Omental fat pad (tissue), 4 donors: Measurements from ENCODE around the gene ZFPL1. TPM values are rescaled to one million over a fixed set of nuclear protein-coding genes. Genes with fewer than 3 reads are reported as not detected.
"Not testable (repeated sequence)": the region's sequence is repeated elsewhere in the genome, so short reads cannot be mapped to it uniquely, and the experiment has no call there.

ENCODE experiments used
- ATAC-seq: fragments of 150-250 bp; one replicate; pipeline ENCODE4 v1.9.1; 2016; ENCODE audit warnings: mild to moderate bottlenecking, moderate library complexity; ENCODE audit not compliant: low FRiP score
- DNase-seq: peaks from one replicate; pipeline ENCODE4 v3.0.0-alpha.2; 2019; ENCODE audit warnings: low spot score
- CTCF ChIP-seq, 3 donors: fragments of 450-650 bp; IDR thresholded peaks; one replicate each; pipeline ENCODE4 v1.5.1; 2016 to 2017; ENCODE audit warnings: antibody characterized with exemption in 3 of 3, mild to moderate bottlenecking in 3 of 3, moderate library complexity in 2 of 3
- total RNA-seq, 4 donors: library from RNA; depleted of rRNA; stranded (reverse); fragments of >200 nt; gene quantifications; one replicate each; pipeline ENCODE4 v1.1.0, GENCODE V29; 2016

ZFPL1 gene
- total RNA-seq, 4 donors from 2014 or later: 21.3 to 44.5 (median 32.6) TPM

- DNase-seq (peak; percentile 99), ATAC-seq (peak; percentile 73)
- TF ChIP-seq CTCF (IDR thresholded peaks at IDR 0.05): peak in 2 of 3 donors; percentile 89 to 91
These were observed 33.4 kb downstream of the ZFPL1 start, which contains the start of gene ZNHIT2 for GRCh38 chr11:65117206-65118096. Gene ZNHIT2, minus strand, starts transcription at chr11:65117701. Its CDS starts 48 bp downstream, at chr11:65117653.

DNA sequence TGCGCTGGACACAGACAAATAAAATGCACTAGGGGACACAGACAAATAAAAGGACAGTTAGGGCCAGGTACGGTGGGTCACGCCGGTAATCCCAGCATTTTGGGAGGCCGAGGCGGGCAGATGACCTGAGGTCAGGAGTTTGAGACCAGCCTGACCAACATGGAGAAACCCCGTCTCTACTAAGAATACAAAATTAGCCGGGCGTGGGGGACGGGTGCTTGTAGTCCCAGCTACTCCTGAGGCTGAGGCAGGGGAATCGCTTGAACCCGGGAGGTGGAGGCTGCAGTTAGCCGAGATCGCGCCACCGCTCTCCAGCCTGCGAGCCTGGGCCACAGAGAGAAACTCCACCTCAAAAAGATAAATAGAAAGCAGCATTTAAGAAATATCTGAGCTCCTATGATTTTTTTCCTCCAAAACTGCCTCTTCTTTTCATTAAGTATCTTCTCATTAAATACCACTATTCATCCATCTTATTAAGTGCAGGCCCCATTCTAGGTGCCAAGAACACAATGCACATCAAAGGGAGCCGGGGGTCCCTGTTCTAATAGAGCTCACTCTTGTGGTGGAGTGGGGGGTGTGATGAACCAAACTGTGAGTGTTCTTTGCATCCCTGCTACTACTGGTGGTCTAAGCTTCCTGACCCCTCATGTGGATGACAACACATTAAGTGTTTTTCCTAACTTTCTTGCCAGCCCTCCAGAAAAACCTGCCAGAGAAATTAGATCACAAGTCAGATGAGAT, 34.2 kb downstream of the ZFPL1 start:
- ATAC-seq (no peak), DNase-seq (no peak)
- TF ChIP-seq CTCF (IDR thresholded peaks at IDR 0.05): no peak

GRCh38 chr11:65118891-65119669, 35.1 kb downstream of the ZFPL1 start:
- not testable (repeated sequence) for DNase-seq

GRCh38 chr11:65119670-65119995, 35.6 kb downstream of the ZFPL1 start:
- no peak for DNase-seq
- TF ChIP-seq CTCF (IDR thresholded peaks at IDR 0.05): no peak
- no peak for ATAC-seq

More at GRCh38 chr11:65118891-65119669, 35.1 kb downstream of the ZFPL1 start:
- not testable (repeated sequence) for ATAC-seq

DNA sequence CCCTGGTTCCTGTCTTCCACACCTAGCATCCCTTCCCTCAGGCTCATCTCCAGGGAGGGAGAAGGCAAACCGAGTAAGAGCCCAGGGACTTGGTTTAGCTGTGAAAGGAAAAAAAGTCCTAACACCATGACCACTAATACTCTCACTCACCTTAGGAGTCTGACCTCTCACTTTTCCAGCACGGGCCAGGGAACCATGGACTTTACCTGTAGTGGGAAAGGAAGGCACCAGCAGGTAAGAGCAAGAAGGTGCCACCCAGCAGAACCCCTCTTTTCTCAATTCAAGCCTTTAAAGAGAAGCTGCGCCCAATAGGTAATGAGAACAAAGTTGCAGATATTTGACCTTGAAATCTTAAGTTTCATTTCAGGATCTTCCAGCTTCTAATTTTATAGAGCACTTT, 36.8 kb downstream of the ZFPL1 start:
- ATAC-seq (no peak), DNase-seq (no peak)
- no peak for TF ChIP-seq CTCF (IDR thresholded peaks at IDR 0.05)

GRCh38 chr11:65121447-65121864, 37.4 kb downstream of the ZFPL1 start:
- ATAC-seq (no peak), DNase-seq (no peak)
- TF ChIP-seq CTCF (IDR thresholded peaks at IDR 0.05): no peak
